Immature natural killer cell (primary cell): ENCODE data around the gene RASAL2. TPM values are rescaled to one million over a fixed set of nuclear protein-coding genes. Genes with fewer than 3 reads are reported as not detected.
"Not testable (repeated sequence)": the region's sequence is repeated elsewhere in the genome, so short reads cannot be mapped to it uniquely, and the experiment has no call there.

Experiments
- DNase-seq, 3 donors: peaks; one replicate each; pipeline ENCODE4 v3.0.0; 2022; ENCODE audit warnings: mixed read lengths in 1 of 3
- H3K27ac Mint-ChIP-seq, 6 donors: one replicate each; pipeline ENCODE4 v1.8.0; 2020; ENCODE audit warnings: mixed read lengths in 6 of 6, mild to moderate bottlenecking in 5 of 6, inconsistent platforms in 4 of 6, moderate library complexity in 3 of 6
- H3K27me3 Mint-ChIP-seq, 3 donors: one replicate each; pipeline ENCODE4 v1.8.0; 2020 to 2021; ENCODE audit warnings: low read depth in 3 of 3, mild to moderate bottlenecking in 3 of 3, mixed read lengths in 3 of 3, moderate library complexity in 3 of 3, inconsistent platforms in 1 of 3
- H3K36me3 Mint-ChIP-seq, 3 donors: one replicate each; pipeline ENCODE4 v1.8.0; 2020; ENCODE audit warnings: mixed read lengths in 3 of 3, inconsistent platforms in 2 of 3, mild to moderate bottlenecking in 2 of 3
- H3K4me1 Mint-ChIP-seq, 2 donors: one replicate each; pipeline ENCODE4 v1.8.0; 2020; ENCODE audit warnings: inconsistent platforms in 2 of 2, mild to moderate bottlenecking in 2 of 2, mixed read lengths in 2 of 2, moderate library complexity in 1 of 2
- H3K4me3 Mint-ChIP-seq, 5 donors: one replicate each; pipeline ENCODE4 v1.8.0; 2020; ENCODE audit warnings: mild to moderate bottlenecking in 5 of 5, mixed read lengths in 5 of 5, inconsistent platforms in 3 of 5, moderate library complexity in 3 of 5
- H3K9me3 Mint-ChIP-seq, 6 donors: one replicate each; pipeline ENCODE4 v1.8.0; 2020; ENCODE audit warnings: mild to moderate bottlenecking in 6 of 6, mixed read lengths in 6 of 6, inconsistent platforms in 4 of 6, moderate library complexity in 3 of 6
- polyA plus RNA-seq, 3 donors: library from polyadenylated mRNA; unstranded; fragments of 300-500 nt; fragmentation: Illumina TruSeq; gene quantifications; one replicate each; pipeline ENCODE4 v1.2.3, GENCODE V29; 2021

RASAL2 gene
- polyA plus RNA-seq, 3 donors from 2014 or later: not detected

DNA sequence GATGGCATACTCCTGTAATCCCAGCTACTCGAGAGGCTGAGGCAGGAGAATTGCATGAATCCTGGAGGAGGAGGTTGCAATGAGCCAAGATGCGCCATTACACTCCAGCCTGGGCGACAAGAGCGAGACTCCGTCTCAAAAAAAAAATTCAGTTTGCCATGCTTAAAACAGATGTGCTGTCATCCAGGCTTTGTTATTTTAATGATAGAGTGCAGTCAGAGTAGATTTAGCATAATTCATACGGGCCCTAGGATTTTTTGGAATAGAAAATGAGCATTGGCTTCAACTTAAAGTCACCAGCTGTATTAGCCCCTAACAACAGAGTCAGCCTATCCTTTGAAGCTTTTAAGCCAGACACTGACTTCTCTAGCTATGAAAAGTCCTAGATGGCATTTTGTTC, 124.6 kb downstream of the RASAL2 start:
- no peaks in the 10 kb centered on the region for H3K27me3 Mint-ChIP-seq
- H3K4me3 Mint-ChIP-seq: no peak overlapping the region
- peaks cover 0 to 5% (median 0%) of the 10 kb centered on the region in 3 donors for H3K36me3 Mint-ChIP-seq
- H3K9me3 Mint-ChIP-seq: peaks cover 3 to 25% (median 9%) of the 10 kb centered on the region in 6 donors
- H3K27ac Mint-ChIP-seq: no peak overlapping the region
- no peaks in the 10 kb centered on the region for H3K4me1 Mint-ChIP-seq
- DNase-seq: no peak

DNA sequence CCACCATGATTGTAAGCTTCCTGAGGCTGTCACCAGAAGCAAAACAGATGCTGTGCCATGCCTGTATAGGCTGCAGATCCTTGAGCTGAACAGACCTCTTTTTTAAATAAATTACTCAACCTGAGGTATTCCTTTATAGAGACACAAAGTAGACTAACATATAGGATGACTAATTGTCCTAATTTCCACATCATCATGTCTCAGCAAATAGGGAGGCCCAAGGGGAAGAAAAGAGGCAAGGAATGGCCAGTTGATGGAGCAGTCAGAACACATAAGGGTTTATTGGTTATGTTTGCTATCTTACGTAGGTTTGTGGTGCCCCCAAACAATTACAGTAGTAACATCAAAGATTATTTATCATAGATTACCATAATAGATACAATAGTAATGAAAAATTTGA, 126.2 kb downstream of the RASAL2 start:
- H3K4me3 Mint-ChIP-seq: no peak overlapping the region
- H3K27ac Mint-ChIP-seq: no peak overlapping the region

DNA sequence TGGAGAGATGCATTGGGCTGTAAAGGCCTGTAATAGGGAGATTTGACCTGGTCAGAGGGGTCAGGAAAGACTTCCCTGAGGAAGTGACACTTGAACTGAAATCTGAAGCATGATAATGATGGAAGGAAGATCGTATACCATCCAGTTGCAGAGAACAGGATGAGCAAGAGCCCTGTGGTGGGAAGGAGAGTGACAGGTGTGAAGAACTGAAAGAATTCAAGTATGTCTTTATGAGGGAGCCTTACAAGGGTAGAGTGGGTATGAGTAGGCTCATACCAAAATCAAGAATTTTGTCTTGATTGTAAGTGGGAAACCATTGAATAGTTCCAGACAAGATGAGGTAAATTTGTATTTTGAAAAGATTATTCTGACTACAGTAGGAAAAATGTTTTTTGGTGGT, 129.4 kb downstream of the RASAL2 start:
- no peak overlapping the region for H3K27ac Mint-ChIP-seq
- DNase-seq: no peak
- no peaks in the 10 kb centered on the region for H3K27me3 Mint-ChIP-seq
- H3K4me3 Mint-ChIP-seq: no peak overlapping the region
- H3K9me3 Mint-ChIP-seq: peaks cover 1 to 14% (median 7%) of the 10 kb centered on the region in 6 donors
- H3K36me3 Mint-ChIP-seq: no peaks in the 10 kb centered on the region
- H3K4me1 Mint-ChIP-seq: no peaks in the 10 kb centered on the region

More for the DNA sequence above, 126.2 kb downstream of the RASAL2 start:
- Mint-ChIP-seq H3K4me1 (no peaks in the 10 kb centered on the region), H3K9me3 (peaks cover 3 to 21% (median 8%) of the 10 kb centered on the region in 6 donors), H3K36me3 (peaks cover 0 to 5% (median 0%) of the 10 kb centered on the region in 3 donors), H3K27me3 (no peaks in the 10 kb centered on the region)
- no peak for DNase-seq

DNA sequence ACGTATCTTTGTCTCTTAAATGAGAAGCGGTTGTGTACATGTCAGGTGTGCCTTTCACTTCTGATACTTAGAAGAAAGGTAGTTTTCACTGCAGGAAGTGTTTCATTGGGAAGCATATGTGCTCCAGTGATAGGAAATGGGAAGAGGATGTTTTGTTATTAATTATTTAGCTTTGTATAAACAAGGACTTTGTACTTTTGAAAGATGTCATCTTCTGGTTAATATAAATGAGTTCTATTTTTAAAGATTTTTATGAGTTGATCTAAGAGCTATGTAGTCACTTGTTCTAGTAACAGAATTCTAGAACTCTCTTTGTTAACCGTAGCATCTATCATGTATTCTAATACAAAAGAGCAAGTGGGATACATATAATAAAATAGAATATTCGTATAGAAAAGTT, 130.5 kb downstream of the RASAL2 start:
- Mint-ChIP-seq H3K4me1 (no peaks in the 10 kb centered on the region), H3K27me3 (no peaks in the 10 kb centered on the region), H3K4me3 (no peak overlapping the region), H3K9me3 (peaks cover 1 to 8% (median 5%) of the 10 kb centered on the region in 6 donors), H3K27ac (no peak overlapping the region), H3K36me3 (no peaks in the 10 kb centered on the region)
- DNase-seq: no peak

DNA sequence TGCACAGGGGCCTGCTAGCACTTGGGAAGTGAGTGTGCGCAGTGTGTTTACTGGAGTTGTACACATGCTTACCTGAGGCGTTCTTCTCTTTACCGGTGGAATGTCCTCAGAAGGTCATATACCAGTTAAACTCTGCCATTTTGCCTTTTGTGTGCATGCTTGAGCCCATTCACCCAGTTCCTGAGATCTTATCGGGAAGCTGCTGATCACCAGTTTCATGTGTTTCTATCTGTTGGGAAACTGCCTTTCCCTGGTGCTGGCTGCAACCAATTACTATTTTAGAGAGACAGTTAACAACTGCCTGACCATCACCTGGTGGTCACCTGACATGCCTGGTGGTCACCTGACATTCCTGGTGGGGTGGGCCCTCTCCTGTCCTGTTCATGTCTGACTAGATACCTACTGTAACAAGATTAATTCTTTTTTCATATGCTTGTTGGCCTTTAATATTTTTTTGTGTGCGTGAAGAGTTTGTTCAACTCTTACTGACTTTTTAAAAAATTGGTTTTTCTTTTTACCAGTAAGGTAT, 137.0 kb downstream of the RASAL2 start:
- DNase-seq: no peak
- H3K9me3 Mint-ChIP-seq: peaks cover 0 to 10% (median 3%) of the 10 kb centered on the region in 6 donors
- no peaks in the 10 kb centered on the region for H3K4me1 Mint-ChIP-seq
- no peak overlapping the region for H3K4me3 Mint-ChIP-seq
- H3K27me3 Mint-ChIP-seq: peaks cover 0 to 1% (median 0%) of the 10 kb centered on the region in 3 donors
- H3K27ac Mint-ChIP-seq: no peak overlapping the region
- H3K36me3 Mint-ChIP-seq: no peaks in the 10 kb centered on the region

DNA sequence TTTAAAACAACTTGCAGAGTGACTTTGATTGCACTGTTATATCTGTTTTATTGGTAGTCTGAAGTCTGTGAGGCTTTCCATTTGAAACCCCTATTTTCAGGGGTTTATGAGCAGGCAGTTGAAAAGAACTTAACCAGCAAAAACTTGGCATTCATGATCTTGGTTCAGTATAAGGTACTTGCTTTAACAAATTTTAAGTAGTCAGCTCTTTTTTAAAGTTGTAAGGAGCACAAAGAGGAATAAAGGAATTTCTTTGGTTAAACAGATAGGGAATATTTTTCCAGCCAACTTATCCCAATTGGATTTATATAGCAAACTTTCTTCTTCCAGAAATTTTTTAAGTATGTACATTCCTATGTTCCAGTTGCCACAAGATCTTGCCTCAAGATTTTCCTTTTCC, 138.2 kb downstream of the RASAL2 start:
- Mint-ChIP-seq H3K4me1 (no peaks in the 10 kb centered on the region), H3K4me3 (no peak overlapping the region), H3K9me3 (peaks cover 0 to 10% (median 2%) of the 10 kb centered on the region in 6 donors), H3K36me3 (no peaks in the 10 kb centered on the region), H3K27ac (no peak overlapping the region), H3K27me3 (peaks cover 0 to 1% (median 0%) of the 10 kb centered on the region in 3 donors)
- DNase-seq: no peak

DNA sequence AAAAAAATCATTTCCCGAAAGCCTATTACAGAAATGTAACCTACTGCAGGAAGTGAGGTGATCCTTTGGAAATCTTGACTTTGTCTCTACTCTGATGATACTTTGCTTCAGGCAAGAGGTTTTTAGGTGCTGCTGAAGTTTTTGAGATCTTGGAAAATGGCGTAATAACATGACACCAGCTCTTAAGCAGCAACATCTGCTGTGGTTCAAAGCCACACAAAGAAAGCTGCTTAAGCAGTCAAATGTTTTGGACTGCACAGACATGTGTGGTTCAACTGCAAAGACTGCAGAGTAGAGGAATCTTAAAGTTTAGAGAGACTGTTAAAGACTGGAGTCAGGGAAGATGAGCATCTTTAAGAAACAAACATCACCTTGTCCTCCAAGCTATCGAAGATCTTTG, 139.0 kb downstream of the RASAL2 start:
- H3K27me3 Mint-ChIP-seq: peaks cover 0 to 1% (median 0%) of the 10 kb centered on the region in 3 donors
- H3K9me3 Mint-ChIP-seq: peaks cover 0 to 10% (median 3%) of the 10 kb centered on the region in 6 donors
- no peaks in the 10 kb centered on the region for H3K36me3 Mint-ChIP-seq
- no peak overlapping the region for H3K4me3 Mint-ChIP-seq
- no peak overlapping the region for H3K27ac Mint-ChIP-seq
- no peaks in the 10 kb centered on the region for H3K4me1 Mint-ChIP-seq
- DNase-seq: no peak

DNA sequence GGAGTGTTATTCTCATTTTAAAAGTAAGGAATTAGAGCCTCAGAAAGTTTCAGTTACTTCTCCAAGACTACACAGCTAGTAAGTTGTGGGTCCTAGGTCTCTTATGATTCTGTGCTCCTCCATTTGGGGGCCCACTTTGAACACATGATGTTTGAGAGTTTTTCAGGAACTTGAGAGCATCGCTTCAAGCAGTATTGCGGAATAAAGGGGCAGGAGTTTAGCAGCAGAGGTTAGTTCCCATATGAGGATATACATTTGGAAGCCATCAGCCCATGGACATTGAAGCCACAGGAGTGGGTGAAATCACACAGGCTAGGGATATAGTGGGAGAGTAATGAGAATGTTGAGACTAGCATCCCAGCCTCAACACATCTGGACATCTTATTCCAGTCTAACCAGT, 143.2 kb downstream of the RASAL2 start:
- Mint-ChIP-seq H3K4me1 (no peaks in the 10 kb centered on the region), H3K27ac (no peak overlapping the region), H3K4me3 (no peak overlapping the region), H3K9me3 (peaks cover 0 to 9% (median 5%) of the 10 kb centered on the region in 6 donors), H3K27me3 (no peaks in the 10 kb centered on the region), H3K36me3 (no peaks in the 10 kb centered on the region)
- no peak for DNase-seq

DNA sequence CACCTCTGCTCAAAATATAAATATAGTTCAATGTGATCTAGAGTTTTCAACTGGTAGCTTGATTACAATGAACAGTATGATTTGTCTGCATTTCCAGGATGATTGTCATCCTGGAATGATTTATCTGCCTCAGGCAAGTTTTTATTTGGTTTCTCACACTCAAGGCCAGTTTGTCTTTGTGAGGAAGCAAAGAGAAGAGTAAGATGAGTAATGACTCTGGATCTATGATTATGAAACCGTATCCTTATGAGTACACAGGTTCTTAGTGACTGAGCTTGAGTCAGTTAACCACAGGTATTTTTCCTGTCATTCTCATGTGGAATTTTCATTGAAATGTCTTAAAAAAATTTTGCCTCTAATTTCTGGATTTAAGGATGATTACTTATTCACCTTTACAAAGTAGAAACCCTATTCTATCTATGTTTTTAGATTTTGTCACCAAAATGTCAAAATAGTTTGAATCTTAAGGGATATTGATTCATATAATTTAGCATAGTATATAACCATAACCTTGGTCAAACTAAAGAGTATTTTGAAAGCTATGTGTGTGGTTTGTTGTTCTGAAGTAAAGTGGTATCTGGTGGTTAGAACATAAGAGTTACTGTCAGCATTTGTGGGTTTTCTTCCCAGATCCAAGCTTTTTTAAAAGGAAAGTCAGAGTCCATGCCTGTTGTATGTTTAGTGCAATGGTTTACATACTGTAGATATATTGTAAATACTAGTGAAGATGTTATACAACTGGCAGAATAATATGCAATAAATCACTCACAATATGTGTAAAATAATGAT, 145.0 kb downstream of the RASAL2 start:
- H3K36me3 Mint-ChIP-seq: no peaks in the 10 kb centered on the region
- H3K4me3 Mint-ChIP-seq: no peak overlapping the region

DNA sequence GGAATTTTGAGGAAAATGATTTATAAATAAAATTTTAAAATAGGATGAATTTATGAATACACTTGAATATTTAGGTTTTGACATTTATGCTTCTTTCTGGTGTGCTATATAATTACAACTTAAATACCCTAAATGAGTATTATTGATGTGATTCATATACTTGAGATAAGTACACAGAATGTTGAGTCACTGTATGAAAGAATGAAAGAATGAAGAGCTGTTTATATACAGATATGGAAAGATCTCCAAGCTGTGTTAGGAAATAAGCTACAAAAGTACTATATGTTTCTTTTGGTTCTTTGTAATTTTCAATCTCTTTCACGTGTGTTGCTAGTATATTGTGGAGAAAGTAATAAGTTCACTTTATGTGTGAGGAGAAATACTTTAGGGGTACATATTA, 147.2 kb downstream of the RASAL2 start:
- Mint-ChIP-seq H3K9me3 (peaks cover 0 to 10% (median 5%) of the 10 kb centered on the region in 6 donors), H3K36me3 (no peaks in the 10 kb centered on the region), H3K4me3 (no peak overlapping the region), H3K4me1 (no peaks in the 10 kb centered on the region), H3K27ac (no peak overlapping the region), H3K27me3 (no peaks in the 10 kb centered on the region)
- no peak for DNase-seq

More for the DNA sequence above, 145.0 kb downstream of the RASAL2 start:
- no peak for DNase-seq
- Mint-ChIP-seq H3K27me3 (no peaks in the 10 kb centered on the region), H3K4me1 (no peaks in the 10 kb centered on the region), H3K9me3 (peaks cover 0 to 9% (median 3%) of the 10 kb centered on the region in 6 donors), H3K27ac (no peak overlapping the region)

DNA sequence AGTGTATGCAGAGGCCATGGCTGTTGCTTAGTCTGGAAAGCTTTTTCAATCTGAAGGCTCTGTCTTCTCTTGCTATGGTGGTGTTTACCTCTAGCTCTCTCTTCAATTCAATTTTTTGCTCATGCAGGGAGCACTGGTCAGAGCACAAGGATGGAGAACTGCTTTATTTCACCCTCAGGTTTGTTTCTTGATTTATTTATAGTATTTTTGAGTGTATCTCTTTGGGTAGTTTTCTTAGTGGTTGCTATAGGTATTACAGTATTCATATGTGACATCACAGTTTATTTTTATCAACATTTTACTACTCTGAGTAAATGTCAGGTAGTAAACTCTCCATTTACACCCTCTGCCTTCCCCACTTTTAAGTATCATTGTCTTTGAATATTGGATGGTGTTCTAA, 147.9 kb downstream of the RASAL2 start:
- no peak overlapping the region for H3K4me3 Mint-ChIP-seq
- H3K27me3 Mint-ChIP-seq: peaks cover 0 to 1% (median 0%) of the 10 kb centered on the region in 3 donors
- H3K36me3 Mint-ChIP-seq: no peaks in the 10 kb centered on the region
- H3K4me1 Mint-ChIP-seq: no peaks in the 10 kb centered on the region
- DNase-seq: no peak
- H3K9me3 Mint-ChIP-seq: peaks cover 0 to 9% (median 6%) of the 10 kb centered on the region in 6 donors
- no peak overlapping the region for H3K27ac Mint-ChIP-seq

DNA sequence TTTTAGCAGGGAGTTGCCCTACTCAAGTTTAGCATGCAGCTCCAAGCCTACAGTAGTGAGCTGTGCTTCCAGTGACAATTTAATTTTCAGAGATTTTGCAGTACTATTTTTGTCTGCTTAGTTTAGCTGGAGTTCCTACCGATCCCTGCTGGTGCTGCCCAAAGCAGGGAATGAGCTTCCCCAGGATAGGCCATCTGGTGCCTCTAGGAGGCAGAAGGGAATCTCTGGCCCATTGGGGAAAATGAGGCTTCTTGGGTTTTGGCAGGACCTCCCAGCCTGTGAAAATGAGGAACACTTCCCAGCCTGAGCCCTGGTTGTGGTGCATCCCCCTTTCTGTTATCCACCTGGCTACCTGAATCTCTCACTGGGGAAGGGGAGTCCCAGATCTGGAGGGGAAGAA, 149.2 kb downstream of the RASAL2 start:
- H3K4me1 Mint-ChIP-seq: no peaks in the 10 kb centered on the region
- no peak overlapping the region for H3K4me3 Mint-ChIP-seq
- H3K9me3 Mint-ChIP-seq: peaks cover 6 to 14% (median 11%) of the 10 kb centered on the region in 6 donors
- no peak for DNase-seq
- H3K36me3 Mint-ChIP-seq: no peaks in the 10 kb centered on the region
- H3K27ac Mint-ChIP-seq: no peak overlapping the region
- peaks cover 0 to 1% (median 0%) of the 10 kb centered on the region in 3 donors for H3K27me3 Mint-ChIP-seq

DNA sequence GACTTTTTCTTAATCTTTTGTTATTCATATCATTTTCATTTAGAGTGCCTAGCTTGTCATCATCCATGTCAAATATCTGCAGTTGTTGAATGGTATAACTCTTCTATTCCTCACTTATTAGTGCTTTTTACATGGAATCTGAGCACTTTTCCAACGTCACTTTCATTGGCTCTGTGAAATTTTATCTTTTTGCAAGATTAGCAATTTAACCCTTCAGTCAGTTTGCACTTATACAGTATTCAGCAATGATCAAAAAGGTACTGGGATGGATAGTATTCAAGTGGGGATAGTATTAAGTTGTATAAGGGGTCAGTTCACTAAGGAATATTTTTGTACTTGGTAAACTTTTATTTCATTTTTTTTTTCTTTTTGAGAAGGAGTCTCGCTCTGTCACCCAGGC, 150.0 kb downstream of the RASAL2 start:
- Mint-ChIP-seq H3K27me3 (peaks cover 0 to 1% (median 0%) of the 10 kb centered on the region in 3 donors), H3K36me3 (no peaks in the 10 kb centered on the region), H3K27ac (no peak overlapping the region), H3K9me3 (peaks cover 10 to 18% (median 13%) of the 10 kb centered on the region in 6 donors), H3K4me3 (no peak overlapping the region), H3K4me1 (no peaks in the 10 kb centered on the region)
- no peak for DNase-seq

DNA sequence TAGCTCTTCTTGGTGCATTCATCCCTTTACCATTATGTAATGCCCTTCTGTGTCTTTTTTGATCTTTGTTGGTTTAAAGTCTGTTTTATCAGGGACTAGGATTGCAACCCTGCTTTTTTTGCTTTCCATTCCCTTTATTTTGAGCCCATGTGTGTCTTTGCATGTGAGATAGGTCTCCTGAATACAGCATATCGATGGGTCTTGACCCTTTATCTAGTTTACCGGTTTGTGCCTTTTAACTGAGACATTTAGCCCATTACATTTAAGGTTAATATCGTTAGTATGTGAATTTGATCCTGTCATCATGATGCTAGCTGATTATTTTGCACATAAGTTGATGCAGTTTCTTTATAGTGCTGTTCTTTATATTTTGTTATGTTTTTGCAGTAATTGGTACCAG, 154.4 kb downstream of the RASAL2 start:
- H3K4me3 Mint-ChIP-seq: not testable (repeated sequence)

More for the DNA sequence above, 154.4 kb downstream of the RASAL2 start:
- H3K9me3 Mint-ChIP-seq: peaks cover 14 to 42% (median 19%) of the 10 kb centered on the region in 6 donors
- not testable (repeated sequence) for H3K36me3 Mint-ChIP-seq, DNase-seq, H3K27ac Mint-ChIP-seq, H3K27me3 Mint-ChIP-seq, H3K4me1 Mint-ChIP-seq
